Transverse colon (tissue), 4 donors: ENCODE data around the gene LSM12. TPM values are rescaled to one million over a fixed set of nuclear protein-coding genes. Genes with fewer than 3 reads are reported as not detected.

Experiments
- DNase-seq: peaks from one replicate; pipeline ENCODE4 v3.0.0-alpha.2; 2019
- H3K27ac ChIP-seq, 4 donors: fragments of 200-600 bp; sonication (generic); 2 replicates each; pipeline ENCODE4 v1.5.1; 2016 to 2018; ENCODE audit warnings: inconsistent platforms in 4 of 4
- H3K27me3 ChIP-seq: fragments of 200-600 bp; sonication (generic); 2 replicates; pipeline ENCODE4 v1.5.1; 2017; ENCODE audit warnings: inconsistent platforms
- H3K36me3 ChIP-seq, 4 donors: fragments of 200-600 bp; sonication (generic); 2 replicates each; pipeline ENCODE4 v1.5.1; 2017 to 2019; ENCODE audit warnings: inconsistent platforms in 4 of 4
- H3K4me1 ChIP-seq, 4 donors: fragments of 200-600 bp; sonication (generic); 2 replicates each; pipeline ENCODE4 v1.5.1; 2017 to 2020; ENCODE audit warnings: inconsistent platforms in 4 of 4
- H3K4me3 ChIP-seq, 4 donors: fragments of 200-600 bp; sonication (generic); 1 replicate in 1 of 4; 2 replicates in 3 of 4; pipeline versions ENCODE4 v1.5.1 to v1.6.1; 2017 to 2019; ENCODE audit warnings: inconsistent platforms in 4 of 4
- H3K9me3 ChIP-seq, 2 donors: fragments of 200-600 bp; sonication (generic); 2 replicates each; pipeline ENCODE4 v1.5.1; 2017 to 2019; ENCODE audit warnings: inconsistent platforms in 2 of 2
- CTCF ChIP-seq, 5 experiments: fragments of 200-600 bp in 3 of 5; fragments of 450-650 bp in 2 of 5; sonication (generic) in 3 of 5; IDR thresholded peaks; 1 replicate in 2 of 5; 2 replicates in 3 of 5; pipeline ENCODE4 v1.5.1; 2016 to 2017; ENCODE audit warnings: antibody characterized with exemption in 5 of 5, inconsistent platforms in 3 of 5, mild to moderate bottlenecking in 2 of 5, moderate library complexity in 1 of 5
- EP300 ChIP-seq: sonication (generic); formaldehyde crosslinking; IDR thresholded peaks from one replicate; pipeline ENCODE4 v1.6.1; 2017; ENCODE audit warnings: antibody characterized with exemption, low read depth
- POLR2A ChIP-seq: fragments of 450-650 bp; IDR thresholded peaks from one replicate; pipeline ENCODE4 v1.6.1; 2016; ENCODE audit warnings: antibody characterized with exemption, mild to moderate bottlenecking, moderate library complexity
- POLR2AphosphoS5 ChIP-seq, 3 donors: sonication (generic); formaldehyde crosslinking; IDR thresholded peaks; one replicate each; pipeline ENCODE4 v1.6.1; 2016; ENCODE audit warnings: antibody characterized with exemption in 3 of 3
- WGBS, 2 donors: methylation state at CpG; one replicate each; pipeline ENCODE4 v1.1.5; 2018; ENCODE audit warnings: low coverage in 1 of 2; 5-methylcytosine and 5-hydroxymethylcytosine counted together
- in situ Hi-C, 4 donors: fragments of 200-750 bp; cut with MboI; loops; one replicate each; pipeline versions ENCODE4 v1.15.0 to v1.15.1; 2017; ENCODE audit warnings: low sequenced_read_pairs in 3 of 4, low pct_ligation_motif_present in 1 of 4, low pct_unique_long_range_greater_than_20kb in 1 of 4
- intact Hi-C: fragments of 100-400 bp; cut with DNase I; formaldehyde crosslinking; loops from one replicate; pipeline ENCODE4 v1.15.1; 2023; ENCODE audit warnings: low total_unique reads
- total RNA-seq, 4 donors: library from RNA; depleted of rRNA; stranded (reverse); fragments of >200 nt; gene quantifications; one replicate each; pipeline ENCODE4 v1.1.0, GENCODE V29; 2016

LSM12 gene
- total RNA-seq, 4 donors from 2014 or later: 5.4 to 29.2 (median 22.9) TPM

- TF ChIP-seq POLR2AphosphoS5 (IDR thresholded peaks at IDR 0.05) (no peak), CTCF (IDR thresholded peaks at IDR 0.05) (no peak), POLR2A (no peak), EP300 (no peak)
- Histone ChIP-seq H3K4me1 (peaks cover 0 to 32% (median 12%) of the 10 kb centered on the region in 4 donors), H3K4me3 (no peak overlapping the region), H3K36me3 (peaks cover 0 to 23% (median 7%) of the 10 kb centered on the region in 4 donors), H3K27me3 (no peaks in the 10 kb centered on the region), H3K27ac (no peak overlapping the region), H3K9me3 (no peaks in the 10 kb centered on the region)
- no peak for DNase-seq
- intact Hi-C loops: no loop called here
- 90 to 91% methylated on average over 2 to 4 of the region's 4 CpGs for WGBS, 2 donors
- in situ Hi-C loops: loop anchor here in 1 of 4 donors (10.0 kb wide), 1 partner anchor 101 kb away; the partner anchor contains the start of gene PPY
Observed at GRCh38 chr17:44045486-44045885, 21.0 kb downstream of the LSM12 start.

- Histone ChIP-seq H3K9me3 (no peaks in the 10 kb centered on the region), H3K27me3 (no peaks in the 10 kb centered on the region), H3K4me1 (peaks cover 0 to 40% (median 16%) of the 10 kb centered on the region in 4 donors), H3K4me3 (no peak overlapping the region), H3K27ac (peak overlapping the region in 3 of 4 donors; percentile 46 to 54 (median 50)), H3K36me3 (peaks cover 0 to 15% (median under 1%) of the 10 kb centered on the region in 4 donors)
- intact Hi-C loops (no loop called here), in situ Hi-C loops (loop anchor here in 1 of 4 donors (10.0 kb wide), 1 partner anchor 99 kb away; the partner anchor contains the start of gene PPY)
- TF ChIP-seq EP300 (no peak), POLR2A (no peak), CTCF (IDR thresholded peaks at IDR 0.05) (no peak), POLR2AphosphoS5 (IDR thresholded peaks at IDR 0.05) (no peak)
- WGBS, 2 donors: 75% methylated on average over 1 of the region's 1 CpG; no CpG with 5 or more reads in 1 of the 2 donors
- no peak for DNase-seq
Observed at GRCh38 chr17:44044071-44044470, 22.4 kb downstream of the LSM12 start.

GRCh38 chr17:44043272-44043696 lies 23.2 kb downstream of the LSM12 start:
- in situ Hi-C loops: loop anchor here in 1 of 4 donors (10.0 kb wide), 1 partner anchor 98 kb away; the partner anchor contains the start of gene PPY
- H3K4me1 ChIP-seq: peaks cover 0 to 40% (median 16%) of the 10 kb centered on the region in 4 donors
- no peaks in the 10 kb centered on the region for H3K9me3 ChIP-seq

More at GRCh38 chr17:44043272-44043696, 23.2 kb downstream of the LSM12 start:
- Histone ChIP-seq H3K27me3 (no peaks in the 10 kb centered on the region), H3K4me3 (no peak overlapping the region), H3K27ac (peak overlapping the region in 3 of 4 donors; percentile 46 to 54 (median 50)), H3K36me3 (peaks cover 0 to 15% (median 0%) of the 10 kb centered on the region in 4 donors)
- 66% methylated on average over 4 of the region's 4 CpGs; no CpG with 5 or more reads in 1 of the 2 donors for whole genome bisulfite sequencing, 2 donors
- no peak for DNase-seq
- TF ChIP-seq CTCF (IDR thresholded peaks at IDR 0.05) (no peak), POLR2AphosphoS5 (IDR thresholded peaks at IDR 0.05) (no peak), EP300 (no peak), POLR2A (no peak)
- intact Hi-C loops: no loop called here
